HG02642 (cell line): ENCODE results near the gene HSPA5.
"Not testable (repeated sequence)": the region's sequence is repeated elsewhere in the genome, so short reads cannot be mapped to it uniquely, and the experiment has no call there.

Experiments
- ATAC-seq: cut with Tn5 transposase; IDR thresholded peaks from one replicate; pipeline ENCODE4 v1.9.1; 2021; ENCODE audit warnings: mild to moderate bottlenecking; ENCODE audit not compliant: unreplicated experiment, poor library complexity

The HSPA5 gene

GRCh38 chr9:125241000-125241862, at the start of gene HSPA5:
Gene HSPA5 (minus strand): TSS chr9:125241343. CDS start chr9:125241126, 217 bp downstream.
- ATAC-seq, result peak; percentile 92

GRCh38 chr9:125286935-125287433, 45.8 kb upstream of the HSPA5 start:
- not testable (repeated sequence) for ATAC-seq

GRCh38 chr9:125284855-125285254, 43.7 kb upstream of the HSPA5 start:
- ATAC-seq, result no peak

- no peak for ATAC-seq
These were observed 39.8 kb upstream of the HSPA5 start for GRCh38 chr9:125280945-125281344.

- no peak for ATAC-seq
These were observed 36.3 kb upstream of the HSPA5 start for GRCh38 chr9:125277411-125277810.

GRCh38 chr9:125276771-125277170, 35.6 kb upstream of the HSPA5 start:
- no peak for ATAC-seq

- no peak for ATAC-seq
These were observed 31.6 kb upstream of the HSPA5 start for GRCh38 chr9:125272697-125273096.

- no peak for ATAC-seq
These were observed 29.9 kb upstream of the HSPA5 start for GRCh38 chr9:125271081-125271480.

- no peak for ATAC-seq
These were observed 27.9 kb upstream of the HSPA5 start for GRCh38 chr9:125269014-125269397.

- ATAC-seq, result no peak
These were observed 27.4 kb upstream of the HSPA5 start for GRCh38 chr9:125268394-125269013.

GRCh38 chr9:125264068-125264467, 22.9 kb upstream of the HSPA5 start:
- not testable (repeated sequence) for ATAC-seq

- ATAC-seq, result no peak
These were observed 21.3 kb upstream of the HSPA5 start for GRCh38 chr9:125262294-125262991.

- ATAC-seq, result peak; percentile 93
These were observed 20.6 kb upstream of the HSPA5 start, which contains the start of gene GAPVD1 for GRCh38 chr9:125261501-125262293. Gene GAPVD1 (plus strand): TSS chr9:125261826. CDS start chr9:125298922, 37,096 bp downstream.

GRCh38 chr9:125260561-125260960, 19.4 kb upstream of the HSPA5 start:
- no peak for ATAC-seq

GRCh38 chr9:125258832-125259534, 17.8 kb upstream of the HSPA5 start:
- ATAC-seq, result no peak

GRCh38 chr9:125258160-125258785, 17.1 kb upstream of the HSPA5 start:
- no peak for ATAC-seq

GRCh38 chr9:125255781-125256391, 14.7 kb upstream of the HSPA5 start:
- ATAC-seq, result no peak

GRCh38 chr9:125254231-125254630, 13.1 kb upstream of the HSPA5 start:
- no peak for ATAC-seq
